Cardiac septum (tissue), 1 donor: ENCODE data around the gene NF2. TPM values are rescaled to one million over a fixed set of nuclear protein-coding genes. Genes with fewer than 3 reads are reported as not detected.

Experiments used
- DNase-seq: peaks from one replicate; pipeline ENCODE4 v3.0.0-alpha.2; 2020; ENCODE audit warnings: low spot score
- intact Hi-C: fragments of 100-400 bp; cut with DNase I; formaldehyde crosslinking; loops from one replicate; pipeline ENCODE4 v1.14.0; 2022
- total RNA-seq: library from RNA; stranded (reverse); fragmentation: NEBNext Ultra II Directional; extraction: Animal tissue kit (Norgen Biotek cat#: 25700); gene quantifications from one replicate; pipeline ENCODE4 v1.2.1, GENCODE V29; 2021
- donor health status: DM: no; HTN: no; CAD: no.

Gene NF2
- total RNA-seq, 1 donor from 2014 or later: 43.4 TPM

- intact Hi-C loops: no loop called here
- no peak for DNase-seq
These were observed 51.0 kb downstream of the NF2 start for GRCh38 chr22:29654420-29654819.

GRCh38 chr22:29654882-29655281, 51.4 kb downstream of the NF2 start:
- intact Hi-C loops: no loop called here

GRCh38 chr22:29658176-29658575, 54.7 kb downstream of the NF2 start:
- intact Hi-C loops: no loop called here
- no peak for DNase-seq

More at GRCh38 chr22:29654882-29655281, 51.4 kb downstream of the NF2 start:
- no peak for DNase-seq

GRCh38 chr22:29660021-29660420, 56.6 kb downstream of the NF2 start:
- no peak for DNase-seq
- intact Hi-C loops: no loop called here

- intact Hi-C loops: no loop called here
- no peak for DNase-seq
These were observed 57.9 kb downstream of the NF2 start for GRCh38 chr22:29661336-29661735.

- DNase-seq: no peak
- intact Hi-C loops: no loop called here
These were observed 59.9 kb downstream of the NF2 start for GRCh38 chr22:29663180-29663821.

- intact Hi-C loops: no loop called here
- no peak for DNase-seq
These were observed 62.1 kb downstream of the NF2 start for GRCh38 chr22:29665486-29665885.

GRCh38 chr22:29668673-29669072, 65.2 kb downstream of the NF2 start:
- DNase-seq: no peak

GRCh38 chr22:29670626-29671025, 67.2 kb downstream of the NF2 start:
- intact Hi-C loops: no loop called here
- DNase-seq: no peak

More at GRCh38 chr22:29668673-29669072, 65.2 kb downstream of the NF2 start:
- intact Hi-C loops: no loop called here

- intact Hi-C loops: no loop called here
- peak; percentile 53 for DNase-seq
These were observed 70.1 kb downstream of the NF2 start for GRCh38 chr22:29673361-29674066.

- DNase-seq: peak; percentile 63
- intact Hi-C loops: no loop called here
These were observed 70.7 kb downstream of the NF2 start for GRCh38 chr22:29674121-29674520.

GRCh38 chr22:29679316-29679715, 75.9 kb downstream of the NF2 start:
- intact Hi-C loops: no loop called here
- no peak for DNase-seq

GRCh38 chr22:29683536-29683935, 80.1 kb downstream of the NF2 start:
- intact Hi-C loops: loop anchor here (10.0 kb wide), 1 partner anchor 321 kb away; no protein-coding TSS in a partner anchor

GRCh38 chr22:29684244-29684643, 80.8 kb downstream of the NF2 start:
- intact Hi-C loops: loop anchor here (10.0 kb wide), 1 partner anchor 321 kb away; no protein-coding TSS in a partner anchor
- no peak for DNase-seq

More at GRCh38 chr22:29683536-29683935, 80.1 kb downstream of the NF2 start:
- no peak for DNase-seq

GRCh38 chr22:29689206-29689879, 85.9 kb downstream of the NF2 start:
- DNase-seq: no peak
- intact Hi-C loops: loop anchor here (10.0 kb wide), 1 partner anchor 315 kb away; no protein-coding TSS in a partner anchor

GRCh38 chr22:29689880-29690213, 86.4 kb downstream of the NF2 start:
- DNase-seq: no peak
- intact Hi-C loops: loop anchor here (5.0 to 10.0 kb wide), 2 partner anchors 315 to 397 kb away; no protein-coding TSS in a partner anchor

- intact Hi-C loops: loop anchor here (5.0 kb wide), 1 partner anchor 397 kb away; no protein-coding TSS in a partner anchor
These were observed 87.0 kb downstream of the NF2 start for GRCh38 chr22:29690476-29690875.

GRCh38 chr22:29691636-29692326, 88.3 kb downstream of the NF2 start:
- intact Hi-C loops: loop anchor here (5.0 kb wide), 1 partner anchor 396 kb away; no protein-coding TSS in a partner anchor
- no peak for DNase-seq

More at GRCh38 chr22:29690476-29690875, 87.0 kb downstream of the NF2 start:
- no peak for DNase-seq

- intact Hi-C loops: loop anchor here (5.0 kb wide), 1 partner anchor 395 kb away; no protein-coding TSS in a partner anchor
- no peak for DNase-seq
These were observed 88.9 kb downstream of the NF2 start for GRCh38 chr22:29692327-29692640.

GRCh38 chr22:29693161-29693560, 89.7 kb downstream of the NF2 start:
- intact Hi-C loops: loop anchor here (5.0 kb wide), 1 partner anchor 394 kb away; no protein-coding TSS in a partner anchor
- no peak for DNase-seq
